KOPT-K1 (cell line): ENCODE results near the gene CMTR1.
"Not testable (repeated sequence)": the region's sequence is repeated elsewhere in the genome, so short reads cannot be mapped to it uniquely, and the experiment has no call there.

ENCODE experiments used
- H3K27ac ChIP-seq: fragments of 200-600 bp; sonication (generic); 2 replicates; pipeline ENCODE4 v1.5.1; 2016; ENCODE audit warnings: antibody characterized with exemption, mild to moderate bottlenecking, low read depth, low read length; ENCODE audit not compliant: poor library complexity, severe bottlenecking
- H3K36me3 ChIP-seq: fragments of 200-600 bp; sonication (generic); 2 replicates; pipeline ENCODE4 v1.5.1; 2017; ENCODE audit warnings: antibody characterized with exemption, mild to moderate bottlenecking, low read length, moderate library complexity; ENCODE audit not compliant: insufficient read depth
- H3K9me3 ChIP-seq: fragments of 200-600 bp; sonication (generic); 2 replicates; pipeline ENCODE4 v1.5.1; 2017; ENCODE audit warnings: antibody characterized with exemption, low read length, mild to moderate bottlenecking; ENCODE audit not compliant: insufficient read depth, poor library complexity, severe bottlenecking

The CMTR1 gene

GRCh38 chr6:37418722-37419121 lies 14.3 kb upstream of the CMTR1 start:
- H3K27ac ChIP-seq = no peak overlapping the region
- H3K36me3 ChIP-seq = no peaks in the 10 kb centered on the region
- peaks cover 7% of the 10 kb centered on the region for H3K9me3 ChIP-seq

DNA sequence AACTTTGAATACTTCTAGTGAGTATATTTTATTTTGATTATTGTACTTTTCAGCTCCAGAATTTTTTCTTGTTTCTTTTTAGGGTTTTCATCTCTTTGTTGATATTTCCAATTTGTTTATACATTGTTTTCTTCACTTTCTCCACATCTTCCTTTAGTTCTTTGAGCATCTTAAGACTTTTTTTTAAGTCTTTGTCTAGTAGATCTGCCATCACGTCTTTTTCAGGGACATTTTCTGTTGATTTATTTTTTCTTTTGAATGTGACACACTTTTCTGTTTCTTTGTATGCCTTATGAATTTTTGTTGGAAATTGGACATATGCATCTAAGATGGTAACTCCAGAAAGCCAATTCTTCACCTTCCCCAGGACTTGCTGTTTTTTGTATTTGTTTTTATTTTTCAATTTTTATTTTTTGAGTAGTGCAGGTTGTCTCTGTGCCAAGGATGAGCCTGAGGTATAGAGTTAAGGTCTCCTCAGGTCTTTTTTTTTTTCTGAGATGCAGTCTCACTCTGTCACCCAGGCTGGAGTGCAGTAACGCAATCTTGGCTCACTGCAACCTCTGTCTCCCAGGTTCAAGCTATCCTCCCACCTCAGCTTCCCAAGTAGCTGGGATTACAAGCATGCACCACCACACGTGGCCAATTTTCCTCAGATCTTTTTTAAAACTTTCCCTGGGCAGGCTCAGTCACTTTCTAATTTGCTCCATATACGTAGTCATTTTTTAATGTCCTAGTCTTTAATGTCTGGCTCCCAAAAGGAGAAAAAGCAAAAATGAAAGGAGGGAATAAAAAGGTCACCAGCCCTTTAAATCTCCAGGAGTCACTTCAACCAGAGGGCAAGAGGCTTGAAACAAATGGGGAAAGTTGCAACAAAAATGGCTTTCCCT lies 6.7 kb upstream of the CMTR1 start:
- H3K27ac ChIP-seq = no peak overlapping the region
- no peaks in the 10 kb centered on the region for H3K36me3 ChIP-seq
- peaks cover 16% of the 10 kb centered on the region for H3K9me3 ChIP-seq

DNA sequence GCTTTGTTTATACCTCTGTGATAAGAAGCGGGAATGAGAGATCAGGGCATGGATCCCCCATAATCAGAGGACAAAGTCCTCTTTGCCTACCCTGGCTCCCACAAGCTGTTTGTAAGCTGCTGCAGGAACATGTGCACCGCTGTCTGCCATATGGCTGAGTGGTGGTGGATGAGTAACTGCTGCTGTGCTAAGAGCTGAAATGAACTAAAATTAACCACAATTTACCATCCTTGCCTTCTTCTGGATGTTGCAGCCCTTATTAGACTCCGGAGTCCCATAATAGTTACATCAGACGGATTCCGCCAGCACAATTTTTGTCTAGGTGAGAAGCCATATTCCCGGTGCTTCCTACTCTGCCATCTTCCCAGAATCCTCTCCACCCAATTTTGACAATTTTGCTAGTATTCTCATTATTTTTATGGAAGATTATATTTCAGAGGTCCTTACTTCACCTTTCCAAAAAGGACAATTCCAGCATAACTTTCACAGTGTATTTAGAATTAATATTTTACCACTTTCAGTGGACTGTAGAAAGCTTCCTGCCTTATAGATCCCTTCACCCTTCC lies 6.0 kb upstream of the CMTR1 start:
- no peak overlapping the region for H3K27ac ChIP-seq
- no peaks in the 10 kb centered on the region for H3K36me3 ChIP-seq
- H3K9me3 ChIP-seq = peaks cover 16% of the 10 kb centered on the region

DNA sequence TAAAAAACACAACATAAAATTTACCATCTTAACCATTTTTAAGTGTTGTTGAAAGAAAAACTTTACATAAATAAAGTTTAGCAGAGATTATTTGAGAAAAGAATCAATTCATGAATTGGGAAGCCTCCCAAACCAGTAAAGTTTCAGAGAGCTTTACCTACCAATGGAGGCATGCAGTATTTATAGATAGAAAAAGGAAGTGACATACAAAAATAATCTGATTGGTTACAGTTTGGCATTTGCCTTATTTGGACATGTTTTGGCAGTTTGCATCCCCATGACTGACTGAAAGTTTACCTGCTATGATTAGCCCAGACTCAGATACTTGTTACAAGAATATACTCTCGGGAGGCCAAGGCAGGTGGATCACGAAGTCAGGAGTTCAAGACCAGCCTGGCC lies 3.7 kb upstream of the CMTR1 start:
- H3K9me3 ChIP-seq = peaks cover 16% of the 10 kb centered on the region
- no peaks in the 10 kb centered on the region for H3K36me3 ChIP-seq
- H3K27ac ChIP-seq = no peak overlapping the region

GRCh38 chr6:37432590-37432915 lies 468 bp upstream of the CMTR1 start:
- peaks cover 25% of the 10 kb centered on the region for H3K36me3 ChIP-seq
- H3K9me3 ChIP-seq = no peaks in the 10 kb centered on the region
- peak overlapping the region; percentile 92 for H3K27ac ChIP-seq

- peaks cover 38% of the 10 kb centered on the region for H3K36me3 ChIP-seq
- H3K27ac ChIP-seq = peak overlapping the region; percentile 92
- no peaks in the 10 kb centered on the region for H3K9me3 ChIP-seq
Observed at GRCh38 chr6:37433657-37434271, 743 bp downstream of the CMTR1 start.

GRCh38 chr6:37435373-37435772 lies 2.4 kb downstream of the CMTR1 start:
- peaks cover 54% of the 10 kb centered on the region for H3K36me3 ChIP-seq
- H3K27ac ChIP-seq = no peak overlapping the region
- no peaks in the 10 kb centered on the region for H3K9me3 ChIP-seq

DNA sequence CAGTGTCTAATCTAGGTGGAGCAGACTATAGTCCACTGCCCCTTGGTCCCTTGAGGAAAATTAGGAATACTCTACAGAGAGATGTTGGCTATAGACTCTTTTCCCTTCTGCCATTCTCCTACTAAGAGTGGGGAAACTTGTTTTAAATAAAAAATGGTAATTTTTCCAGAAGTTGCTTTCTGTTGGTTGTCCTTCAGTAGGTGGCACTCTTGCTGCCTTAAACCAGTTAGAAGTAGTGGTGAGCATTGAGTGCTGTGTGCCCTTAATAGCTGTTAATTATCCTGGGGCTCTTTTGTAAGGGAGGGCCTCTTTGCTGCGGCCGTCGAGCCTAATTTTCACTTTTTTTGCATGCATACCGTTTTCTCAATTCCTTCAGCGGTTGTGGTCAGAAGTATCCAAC lies 2.8 kb downstream of the CMTR1 start:
- Histone ChIP-seq H3K9me3 (no peaks in the 10 kb centered on the region), H3K27ac (no peak overlapping the region), H3K36me3 (peaks cover 58% of the 10 kb centered on the region)

DNA sequence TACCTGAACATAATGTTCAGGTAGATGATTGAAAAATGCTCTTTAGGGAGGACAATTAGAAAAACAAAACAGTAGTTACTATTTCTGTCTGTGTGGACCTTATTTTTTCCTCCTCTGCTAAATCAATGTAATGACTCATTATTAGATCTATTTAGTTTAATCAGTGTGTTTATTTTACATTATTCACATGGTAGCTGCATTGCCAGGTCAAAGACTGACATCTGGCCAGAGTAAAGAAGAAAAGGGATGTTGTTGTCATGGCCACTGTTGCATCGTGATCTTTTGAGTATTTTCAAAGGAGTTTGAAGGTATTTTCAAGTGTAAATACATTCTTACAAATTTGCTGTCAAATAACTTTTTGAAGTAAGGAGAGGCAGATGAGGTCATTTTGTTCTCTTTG lies 5.9 kb downstream of the CMTR1 start:
- H3K36me3 ChIP-seq = peaks cover 77% of the 10 kb centered on the region
- H3K27ac ChIP-seq = no peak overlapping the region
- H3K9me3 ChIP-seq = no peaks in the 10 kb centered on the region

DNA sequence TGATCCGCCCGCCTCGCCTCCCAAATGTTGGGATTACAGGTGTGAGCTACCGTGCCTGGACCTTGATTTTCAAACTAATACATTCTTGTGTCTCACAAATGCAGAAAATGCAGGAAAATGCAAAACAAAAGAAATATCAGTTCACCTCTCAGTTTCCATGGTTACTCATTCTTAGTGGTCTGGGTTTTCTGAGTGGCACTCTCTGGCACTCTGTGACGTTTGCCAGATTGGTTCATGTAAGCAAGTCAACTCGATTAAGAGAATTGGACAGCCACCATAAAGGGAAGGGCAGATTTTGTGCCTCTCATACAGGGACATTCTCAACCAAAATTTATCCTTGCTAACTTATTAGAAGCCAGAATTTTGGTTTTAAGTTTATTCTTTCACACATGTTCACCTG lies 8.6 kb downstream of the CMTR1 start:
- Histone ChIP-seq H3K36me3 (peaks cover 88% of the 10 kb centered on the region), H3K9me3 (no peaks in the 10 kb centered on the region), H3K27ac (no peak overlapping the region)

- Histone ChIP-seq H3K27ac (peak overlapping the region; percentile 52), H3K36me3 (peaks cover 88% of the 10 kb centered on the region), H3K9me3 (no peaks in the 10 kb centered on the region)
Observed at GRCh38 chr6:37442416-37443215, 9.6 kb downstream of the CMTR1 start.

DNA sequence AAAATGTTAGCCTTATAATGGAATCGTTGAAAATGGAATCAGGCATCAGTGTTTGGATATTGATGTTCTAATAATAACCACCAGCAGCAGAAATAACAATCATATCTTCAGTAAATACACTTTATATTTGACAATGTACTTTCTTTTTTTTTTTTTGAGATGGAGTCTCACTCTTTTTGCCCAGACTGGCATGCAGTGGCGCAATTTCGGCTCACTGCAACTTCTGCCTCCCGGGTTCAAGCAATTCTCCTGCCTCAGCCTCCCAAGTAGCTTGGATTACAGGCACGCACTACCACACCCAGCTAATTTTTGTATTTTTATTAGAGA lies 10.2 kb downstream of the CMTR1 start:
- peaks cover 88% of the 10 kb centered on the region for H3K36me3 ChIP-seq
- not testable (repeated sequence) for H3K9me3 ChIP-seq
- peak overlapping the region; percentile 52 for H3K27ac ChIP-seq

- Histone ChIP-seq H3K27ac (no peak overlapping the region), H3K36me3 (peaks cover 99% of the 10 kb centered on the region), H3K9me3 (no peaks in the 10 kb centered on the region)
Observed at GRCh38 chr6:37449984-37450383, 17.0 kb downstream of the CMTR1 start.

DNA sequence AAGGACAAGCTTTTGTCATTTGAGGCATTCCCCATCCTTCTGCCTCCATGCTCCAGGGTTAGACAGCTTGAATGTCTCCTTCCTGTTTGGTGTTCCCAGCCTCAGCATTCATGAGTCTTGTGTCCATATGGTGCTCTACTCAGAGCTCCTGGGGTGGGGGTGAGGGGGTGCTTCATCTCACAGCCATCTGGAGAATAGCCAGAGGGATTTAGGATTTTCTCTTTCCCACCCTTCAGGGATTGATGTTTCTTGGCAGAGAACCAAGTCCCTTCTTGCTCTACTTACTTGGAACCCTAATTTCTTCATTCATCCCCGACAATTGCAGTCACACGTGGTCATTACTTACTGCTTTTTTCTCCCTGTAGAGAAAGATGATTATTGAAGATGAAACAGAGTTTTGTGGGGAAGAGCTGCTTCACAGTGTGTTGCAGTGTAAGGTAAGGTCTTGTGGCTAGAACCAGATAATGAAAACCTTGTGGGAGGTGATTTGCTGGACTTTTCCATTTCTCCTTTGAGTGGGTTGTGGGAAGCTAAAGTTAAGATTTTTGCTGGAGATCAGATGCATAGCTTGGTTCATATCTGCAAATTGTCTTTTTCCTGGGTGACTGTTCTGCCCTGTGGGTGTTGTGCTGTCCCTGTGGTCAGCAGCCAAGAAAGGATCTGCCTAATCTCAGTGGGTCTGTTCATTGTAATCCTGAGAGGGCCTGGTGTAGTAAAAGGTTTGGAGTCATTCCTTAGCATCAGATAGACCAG lies 18.6 kb downstream of the CMTR1 start:
- Histone ChIP-seq H3K27ac (no peak overlapping the region), H3K36me3 (peaks cover 99% of the 10 kb centered on the region), H3K9me3 (no peaks in the 10 kb centered on the region)

GRCh38 chr6:37452522-37452921 lies 19.5 kb downstream of the CMTR1 start:
- H3K36me3 ChIP-seq = peaks cover 99% of the 10 kb centered on the region
- no peak overlapping the region for H3K27ac ChIP-seq
- H3K9me3 ChIP-seq = no peaks in the 10 kb centered on the region
